SK-N-SH treated with all-trans-retinoic acid at 6 μM for 48 hours (cell line): Measurements from ENCODE around the gene PRR7.
A peak's percentile ranks its signal among the peaks of the same experiment; 100 is the strongest.

ENCODE experiments used
- ATAC-seq: fragments of 200-7000 bp; cut with Tn5 transposase; 3 replicates; pipeline ENCODE4 v1.9.1; 2020; ENCODE audit warnings: mild to moderate bottlenecking, moderate library complexity
- ARNTL ChIP-seq: fragments of 450-650 bp; formaldehyde crosslinking; IDR thresholded peaks from 2 replicates; pipeline ENCODE4 v1.5.0; 2020; ENCODE audit warnings: low read depth, mild to moderate bottlenecking, moderate library complexity, borderline replicate concordance
- BACH2 ChIP-seq: fragments of 250-450 bp; sonication (Bioruptor Pico); IDR thresholded peaks from 2 replicates; pipeline ENCODE4 v1.9.0; 2021; ENCODE audit warnings: mild to moderate bottlenecking, borderline replicate concordance
- CREB5 ChIP-seq: fragments of 250-450 bp; sonication (Bioruptor Pico); IDR thresholded peaks from 2 replicates; pipeline ENCODE4 v1.5.1; 2020; ENCODE audit warnings: low read depth, mild to moderate bottlenecking, moderate library complexity
- ESRRG ChIP-seq: fragments of 250-450 bp; sonication (Bioruptor Pico); IDR thresholded peaks from 2 replicates; pipeline ENCODE4 v1.6.1; 2021; ENCODE audit warnings: mild to moderate bottlenecking
- GLIS3 ChIP-seq: fragments of 250-450 bp; sonication (Bioruptor Pico); IDR thresholded peaks from 2 replicates; pipeline ENCODE4 v1.5.0; 2020; ENCODE audit warnings: mild to moderate bottlenecking, moderate library complexity
- OSR1 ChIP-seq: fragments of 250-450 bp; sonication (Bioruptor Pico); IDR thresholded peaks from 2 replicates; pipeline ENCODE4 v1.8.0; 2022; ENCODE audit warnings: moderate library complexity, mild to moderate bottlenecking, inconsistent platforms
- PATZ1 ChIP-seq: fragments of 250-450 bp; sonication (Bioruptor Pico); IDR thresholded peaks from 2 replicates; pipeline ENCODE4 v1.8.0; 2020; ENCODE audit warnings: mild to moderate bottlenecking, moderate library complexity, borderline replicate concordance
- POU6F1 ChIP-seq: fragments of 250-450 bp; sonication (Bioruptor Pico); IDR thresholded peaks from 2 replicates; pipeline ENCODE4 v1.8.0; 2021; ENCODE audit warnings: low read depth, mild to moderate bottlenecking, moderate library complexity, borderline replicate concordance
- PPARA ChIP-seq: fragments of 250-450 bp; sonication (Bioruptor Pico); IDR thresholded peaks from 2 replicates; pipeline ENCODE4 v1.5.0; 2020; ENCODE audit warnings: mild to moderate bottlenecking, borderline replicate concordance
- RARB ChIP-seq: fragments of 250-450 bp; sonication (Bioruptor Pico); IDR thresholded peaks from 2 replicates; pipeline ENCODE4 v1.8.0; 2021; ENCODE audit warnings: mild to moderate bottlenecking, moderate library complexity
- SNAI2 ChIP-seq: fragments of 250-450 bp; sonication (Bioruptor Pico); IDR thresholded peaks from 2 replicates; pipeline ENCODE4 v1.5.0; 2020; ENCODE audit warnings: mild to moderate bottlenecking, moderate library complexity
- TCF4 ChIP-seq: fragments of 250-450 bp; sonication (Bioruptor Pico); IDR thresholded peaks from 2 replicates; pipeline ENCODE4 v1.8.0; 2021; ENCODE audit warnings: mild to moderate bottlenecking, moderate library complexity, borderline replicate concordance
- TOX ChIP-seq: fragments of 250-450 bp; sonication (Bioruptor Pico); IDR thresholded peaks from 2 replicates; pipeline ENCODE4 v1.8.0; 2021; ENCODE audit warnings: mild to moderate bottlenecking, moderate library complexity, borderline replicate concordance
- TSHZ2 ChIP-seq: fragments of 250-450 bp; sonication (Bioruptor Pico); IDR thresholded peaks from 2 replicates; pipeline ENCODE4 v1.5.0; 2020; ENCODE audit warnings: mild to moderate bottlenecking, moderate library complexity
- ZC3H10 ChIP-seq: fragments of 250-450 bp; sonication (Bioruptor Pico); IDR thresholded peaks from 2 replicates; pipeline ENCODE4 v1.5.1; 2021; ENCODE audit warnings: mild to moderate bottlenecking, moderate library complexity
- ZFP30 ChIP-seq: fragments of 450-650 bp; formaldehyde crosslinking; IDR thresholded peaks from 2 replicates; pipeline ENCODE4 v1.5.0; 2022; ENCODE audit warnings: mild to moderate bottlenecking, moderate library complexity
- ZNF70 ChIP-seq: fragments of 450-650 bp; formaldehyde crosslinking; IDR thresholded peaks from 2 replicates; pipeline ENCODE4 v1.5.0; 2020; ENCODE audit warnings: mild to moderate bottlenecking, moderate library complexity
- ZNF8 ChIP-seq: fragments of 450-650 bp; formaldehyde crosslinking; IDR thresholded peaks from 2 replicates; pipeline ENCODE4 v1.5.0; 2020; ENCODE audit warnings: mild to moderate bottlenecking, moderate library complexity

Gene PRR7

GRCh38 chr5:177479774-177480173, 33.2 kb downstream of the PRR7 start:
- ATAC-seq = peak; percentile 13
- TF ChIP-seq TSHZ2 (CRISPR knock-in tag) (peak; percentile 9; the same call in 1 of the 2 replicates), RARB (CRISPR knock-in tag) (no peak), ZFP30 (CRISPR knock-in tag) (no peak), ARNTL (CRISPR knock-in tag) (no peak), TOX (CRISPR knock-in tag) (no peak)

GRCh38 chr5:177482359-177482795, 35.8 kb downstream of the PRR7 start:
- ATAC-seq = peak; percentile 1

GRCh38 chr5:177483042-177483441, 36.4 kb downstream of the PRR7 start:
- TF ChIP-seq ARNTL (CRISPR knock-in tag) = no peak
- TF ChIP-seq PPARA (CRISPR knock-in tag) = no peak
- TF ChIP-seq TSHZ2 (CRISPR knock-in tag) = no peak
- no peak for TF ChIP-seq POU6F1 (CRISPR knock-in tag)
- TF ChIP-seq RARB (CRISPR knock-in tag) = no peak
- TF ChIP-seq OSR1 (CRISPR knock-in tag) = no peak
- TF ChIP-seq ESRRG = no peak
- TF ChIP-seq GLIS3 (CRISPR knock-in tag) = no peak
- no peak for TF ChIP-seq ZC3H10 (CRISPR knock-in tag)
- no peak for TF ChIP-seq TCF4 (CRISPR knock-in tag)
- TF ChIP-seq SNAI2 (CRISPR knock-in tag) = no peak
- no peak for TF ChIP-seq CREB5 (CRISPR knock-in tag)
- TF ChIP-seq BACH2 (CRISPR knock-in tag) = no peak
- no peak for TF ChIP-seq ZNF8 (CRISPR knock-in tag)
- no peak for TF ChIP-seq ZNF70
- TF ChIP-seq, all 23 proteins: peak for 0
- ATAC-seq = no peak

More at GRCh38 chr5:177482359-177482795, 35.8 kb downstream of the PRR7 start:
- no peak for TF ChIP-seq TOX (CRISPR knock-in tag)
- no peak for TF ChIP-seq PPARA (CRISPR knock-in tag)
- TF ChIP-seq ESRRG = no peak
- TF ChIP-seq ARNTL (CRISPR knock-in tag) = no peak
- TF ChIP-seq SNAI2 (CRISPR knock-in tag) = no peak
- TF ChIP-seq PATZ1 (CRISPR knock-in tag) = peak; percentile 35; the same call in 1 of the 2 replicates
